SIG-M5 treated with dmso at 0.1 percent for 504 hours (cell line): ENCODE results near the gene POU1F1.
"Not testable (repeated sequence)": the region's sequence is repeated elsewhere in the genome, so short reads cannot be mapped to it uniquely, and the experiment has no call there.

Source experiments
- DNase-seq: peaks from one replicate; lab custom pipeline; 2025; ENCODE audit not compliant: unreplicated experiment; lab: John Stamatoyannopoulos, UW

POU1F1 gene, protein sequence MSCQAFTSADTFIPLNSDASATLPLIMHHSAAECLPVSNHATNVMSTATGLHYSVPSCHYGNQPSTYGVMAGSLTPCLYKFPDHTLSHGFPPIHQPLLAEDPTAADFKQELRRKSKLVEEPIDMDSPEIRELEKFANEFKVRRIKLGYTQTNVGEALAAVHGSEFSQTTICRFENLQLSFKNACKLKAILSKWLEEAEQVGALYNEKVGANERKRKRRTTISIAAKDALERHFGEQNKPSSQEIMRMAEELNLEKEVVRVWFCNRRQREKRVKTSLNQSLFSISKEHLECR

DNA sequence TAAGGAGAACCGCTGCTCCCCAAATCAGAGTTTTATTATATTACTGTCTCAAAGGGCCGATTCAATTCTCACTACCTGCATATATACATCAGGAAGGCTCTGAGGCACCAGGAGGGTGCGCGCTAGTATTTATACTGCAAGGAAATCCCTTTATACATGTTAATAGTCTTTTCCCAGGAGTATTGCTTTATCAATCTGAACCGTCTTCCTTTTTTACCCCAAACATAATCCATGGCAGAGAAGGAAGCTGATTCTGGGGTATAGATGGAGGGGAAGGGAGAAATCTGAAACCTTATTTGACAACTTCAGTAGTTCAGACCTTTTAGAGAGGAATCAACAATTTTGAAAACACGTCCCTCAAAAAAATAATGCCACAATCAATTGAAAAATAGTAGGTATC lies at the start of gene POU1F1:
Gene POU1F1, minus strand, starts transcription at position 101 of the 400 bp plus-strand sequence. CDS start 122 bp downstream, outside the sequence.
- no peak for DNase-seq

- no peak for DNase-seq
Measured at GRCh38 chr3:87324609-87325008, 48.2 kb upstream of the POU1F1 start.

DNA sequence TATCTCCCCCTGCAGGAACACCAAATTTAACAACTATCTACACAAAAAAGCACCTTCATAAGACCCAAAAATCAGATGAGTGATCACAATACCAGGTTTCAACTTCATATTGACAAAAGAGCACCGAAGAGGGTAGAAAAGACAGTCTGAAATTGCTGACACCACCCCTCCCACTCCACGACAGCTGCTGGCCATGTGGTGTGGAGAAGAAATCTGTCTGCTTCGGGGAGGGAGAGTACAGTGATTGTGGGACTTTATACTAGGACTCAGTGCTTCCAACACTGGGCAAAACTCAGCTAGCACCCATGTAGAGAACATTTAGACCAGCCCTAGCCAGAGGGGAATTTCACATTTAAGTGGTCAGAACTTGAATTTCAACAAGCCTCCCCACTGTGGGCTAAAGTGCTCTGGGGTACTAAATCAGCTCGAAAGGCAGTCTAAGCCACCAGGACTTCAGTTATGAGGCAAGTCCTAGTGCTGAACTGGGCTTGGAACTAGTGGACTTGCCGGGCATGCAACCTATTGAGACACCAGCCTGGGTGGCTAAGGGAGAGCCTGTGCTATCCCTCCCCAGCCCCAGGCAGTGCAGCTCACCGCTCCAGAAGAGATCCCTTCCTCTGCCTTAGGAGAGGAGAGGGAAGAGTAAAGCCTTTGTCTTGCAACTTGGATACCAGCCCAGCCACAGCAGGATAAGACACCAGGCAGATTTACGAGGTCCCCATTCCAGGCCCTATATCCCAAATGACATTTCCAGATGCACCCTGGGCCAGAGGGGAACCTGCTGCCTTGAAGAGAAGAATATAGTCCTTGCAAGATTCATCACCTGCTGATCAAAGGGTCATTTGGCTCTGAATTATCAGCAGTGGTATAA lies 44.6 kb upstream of the POU1F1 start:
- no peak for DNase-seq

GRCh38 chr3:87318617-87319021 lies 42.2 kb upstream of the POU1F1 start:
- DNase-seq, result no peak

DNA sequence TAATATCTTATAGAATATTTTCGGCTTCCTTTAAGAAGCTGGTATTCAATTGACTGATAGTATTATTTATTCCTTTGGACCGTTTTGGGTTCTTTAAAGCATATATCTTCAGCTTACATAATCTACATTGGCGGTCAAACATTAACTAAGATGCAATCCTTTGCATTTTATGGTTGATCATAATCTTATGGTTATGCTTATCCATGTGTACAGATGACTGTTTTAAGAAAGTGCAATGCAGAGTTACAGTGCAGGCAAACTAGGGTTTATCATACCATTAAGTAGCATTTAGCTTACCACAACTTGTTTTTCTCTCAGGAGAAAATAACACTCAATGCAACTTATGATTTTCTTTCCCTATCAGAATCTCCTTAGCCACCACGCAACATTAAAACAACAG lies 41.4 kb upstream of the POU1F1 start:
- no peak for DNase-seq

GRCh38 chr3:87313641-87314040 lies 37.3 kb upstream of the POU1F1 start:
- no peak for DNase-seq

DNA sequence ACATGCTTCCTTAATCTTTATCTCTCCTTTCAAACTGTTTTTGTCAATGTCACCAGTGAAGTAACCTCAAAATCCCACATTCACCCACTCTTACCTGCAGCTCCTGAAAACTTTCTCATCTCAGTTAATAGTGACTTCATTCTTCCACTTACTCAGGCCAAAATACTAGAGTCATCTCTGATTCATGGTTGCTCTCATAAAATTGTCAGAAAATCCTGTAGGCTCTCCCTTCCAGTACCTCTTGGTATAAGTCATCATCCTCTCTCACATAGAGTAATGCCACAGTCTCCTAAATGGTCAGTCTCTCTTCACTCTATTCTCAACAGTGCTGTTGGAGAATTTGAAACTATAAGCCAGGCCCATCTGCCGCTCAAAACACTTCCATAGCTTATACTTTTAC lies 34.9 kb upstream of the POU1F1 start:
- no peak for DNase-seq

DNA sequence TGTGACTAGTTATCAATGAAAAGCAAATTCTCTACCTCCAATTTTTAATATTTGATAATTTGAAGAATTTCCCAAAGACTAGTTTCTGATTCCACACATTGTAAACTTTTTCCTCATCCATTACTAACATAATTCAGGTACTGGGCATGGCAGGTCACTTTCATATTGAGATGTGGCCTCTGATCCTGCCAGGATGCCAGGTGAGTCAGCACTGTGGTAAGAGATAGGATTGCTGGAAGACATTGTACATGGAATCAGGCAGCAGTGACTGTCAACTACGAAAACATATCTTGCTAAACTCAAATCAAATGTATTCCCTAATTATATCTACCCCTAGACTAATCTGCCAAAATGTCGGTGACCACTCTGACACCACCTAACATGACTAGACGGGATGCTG lies 33.2 kb upstream of the POU1F1 start:
- DNase-seq, result no peak

- DNase-seq, result no peak
Measured at GRCh38 chr3:87307805-87308204, 31.4 kb upstream of the POU1F1 start.

DNA sequence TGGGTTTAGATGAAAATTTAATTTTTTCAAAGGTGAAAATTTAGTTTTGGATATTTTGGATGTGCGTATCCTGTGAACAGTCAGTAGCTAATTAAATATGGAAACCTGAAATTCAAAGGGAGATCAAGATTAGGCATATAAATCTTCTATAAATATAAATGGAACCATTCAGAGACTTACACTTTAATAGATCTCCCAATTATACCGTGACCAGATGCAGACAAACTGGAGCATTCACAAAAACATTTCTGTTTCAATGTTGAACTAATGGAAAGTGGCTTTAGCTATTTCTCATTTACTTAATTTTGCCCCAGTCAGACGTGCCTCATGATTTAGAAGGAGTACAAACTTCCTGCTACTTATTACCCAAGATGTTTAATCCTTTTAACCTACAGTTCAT lies 29.1 kb upstream of the POU1F1 start:
- DNase-seq, result no peak

DNA sequence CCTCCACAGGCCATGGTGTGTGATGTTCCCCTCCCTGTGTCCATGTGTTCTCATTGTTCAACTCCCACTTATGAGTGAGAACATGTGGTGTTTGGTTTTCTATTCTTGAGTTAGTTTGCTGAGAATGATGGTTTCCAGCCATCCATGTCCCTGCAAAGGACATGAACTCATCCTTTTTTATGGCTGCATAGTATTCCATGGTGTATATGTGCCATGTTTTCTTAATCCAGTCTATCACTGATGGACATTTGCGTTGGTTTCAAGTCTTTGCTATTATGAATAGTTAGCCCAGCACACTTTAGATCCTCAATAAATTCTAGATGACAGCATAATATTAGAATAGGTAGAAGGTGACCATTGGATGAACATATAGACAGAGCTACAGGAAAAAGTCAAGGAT lies 28.6 kb upstream of the POU1F1 start:
- DNase-seq, result not testable (repeated sequence)

DNA sequence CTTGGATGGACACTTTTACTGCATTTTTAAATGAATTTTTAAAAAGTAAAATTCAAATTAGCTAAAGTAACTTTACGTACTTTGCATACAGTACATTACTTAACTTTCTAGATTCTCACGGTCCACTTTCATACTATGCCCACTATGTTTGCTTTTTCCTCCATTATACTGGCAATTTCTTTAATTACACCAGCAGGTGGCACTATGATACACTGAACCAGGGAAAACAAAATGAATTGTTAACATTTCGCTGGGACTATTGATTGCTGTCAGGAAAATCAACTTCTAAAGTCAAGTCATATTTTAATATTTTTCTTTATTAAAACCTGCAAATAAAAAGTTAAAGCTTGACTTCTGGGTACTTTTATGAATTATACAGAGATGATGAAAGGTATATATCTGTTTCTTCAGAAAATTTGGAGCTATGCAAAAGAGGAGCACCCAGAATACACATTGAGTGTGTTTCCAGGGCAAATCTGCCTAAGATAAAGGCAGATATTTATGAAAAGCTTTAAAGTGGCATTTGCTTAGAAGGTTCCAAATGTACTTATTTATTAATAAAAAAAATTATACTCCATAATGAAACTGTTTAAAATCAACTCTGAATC lies 21.8 kb upstream of the POU1F1 start:
- peak; percentile 68 for DNase-seq

DNA sequence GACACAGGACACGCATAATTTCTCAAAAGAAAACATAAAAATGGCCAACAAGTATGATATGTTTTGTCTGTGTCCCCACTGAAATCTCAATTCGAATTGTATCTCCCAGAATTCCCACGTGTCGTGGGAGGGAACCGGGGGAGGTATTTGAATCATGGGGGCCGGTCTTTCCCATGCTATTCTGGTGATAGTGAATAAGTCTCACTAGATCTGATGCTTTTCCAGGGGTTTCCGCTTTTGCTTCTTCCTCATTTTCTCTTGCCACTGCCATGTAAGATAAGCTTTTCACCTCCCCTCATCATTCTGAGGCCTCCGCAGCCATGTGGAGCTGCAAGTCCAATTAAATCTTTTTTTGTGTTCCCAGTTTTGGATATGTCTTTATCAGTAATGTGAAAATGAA lies 12.1 kb upstream of the POU1F1 start:
- DNase-seq, result no peak

DNA sequence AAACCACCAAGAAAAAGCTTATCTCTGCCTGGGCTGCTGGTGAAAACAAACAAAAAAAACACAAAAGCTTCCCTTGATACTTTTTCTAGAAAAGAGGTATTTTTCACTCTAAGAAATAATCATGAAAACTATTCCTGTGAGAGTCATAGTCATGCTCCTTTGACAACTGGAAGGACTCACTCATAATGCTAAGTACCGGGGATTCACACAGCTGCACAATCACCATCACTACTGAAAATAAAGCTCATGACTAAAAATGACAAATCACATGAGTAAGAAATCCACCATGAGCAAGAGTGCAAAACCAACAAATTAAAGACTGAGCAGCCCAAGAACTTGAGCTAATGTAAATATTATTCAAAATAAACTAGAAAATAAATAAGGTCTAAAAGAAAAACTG lies 10.6 kb upstream of the POU1F1 start:
- DNase-seq, result no peak

- DNase-seq, result no peak
Measured at GRCh38 chr3:87272718-87273341, 3.6 kb downstream of the POU1F1 start.

DNA sequence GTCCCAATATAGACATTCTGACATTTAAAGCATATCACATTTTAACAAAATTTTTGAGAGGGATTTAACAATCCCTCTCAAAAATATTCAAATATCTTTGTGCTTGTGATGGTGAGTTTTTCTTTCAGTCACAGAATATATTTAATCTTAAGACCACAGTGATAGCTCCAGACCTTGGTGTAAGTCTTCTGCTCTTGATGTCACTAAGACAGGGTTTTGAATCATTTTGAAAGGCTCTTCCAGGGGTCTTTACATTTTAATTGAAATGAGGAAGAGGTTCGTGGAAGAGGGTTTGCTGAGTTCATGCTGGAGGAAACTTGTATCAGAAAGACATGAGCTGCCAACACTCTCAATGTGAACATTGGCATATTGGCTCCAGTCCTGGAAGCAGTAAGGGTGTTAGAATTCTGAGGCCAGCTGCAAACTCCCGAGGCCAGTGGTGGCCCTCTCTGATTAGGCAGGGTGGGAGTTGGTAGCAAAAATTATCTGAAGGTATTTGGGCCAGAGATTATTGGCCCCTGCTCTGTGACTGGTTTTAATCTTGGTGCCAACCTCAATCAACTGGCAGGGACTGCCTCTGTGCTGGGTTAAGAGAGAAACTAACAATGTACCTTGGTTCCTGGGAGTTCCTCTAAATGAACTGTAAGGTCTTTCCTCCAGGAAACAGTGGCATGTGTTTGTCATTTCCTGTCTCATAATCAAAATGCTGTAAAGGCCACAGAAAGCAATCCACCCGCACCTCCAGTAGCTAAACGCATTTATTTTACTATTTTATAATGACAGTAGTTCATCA lies 5.3 kb downstream of the POU1F1 start:
- DNase-seq, result no peak

- no peak for DNase-seq
Measured at GRCh38 chr3:87269723-87270122, 6.7 kb downstream of the POU1F1 start.

- DNase-seq, result no peak
Measured at GRCh38 chr3:87268646-87269211, 7.7 kb downstream of the POU1F1 start.

DNA sequence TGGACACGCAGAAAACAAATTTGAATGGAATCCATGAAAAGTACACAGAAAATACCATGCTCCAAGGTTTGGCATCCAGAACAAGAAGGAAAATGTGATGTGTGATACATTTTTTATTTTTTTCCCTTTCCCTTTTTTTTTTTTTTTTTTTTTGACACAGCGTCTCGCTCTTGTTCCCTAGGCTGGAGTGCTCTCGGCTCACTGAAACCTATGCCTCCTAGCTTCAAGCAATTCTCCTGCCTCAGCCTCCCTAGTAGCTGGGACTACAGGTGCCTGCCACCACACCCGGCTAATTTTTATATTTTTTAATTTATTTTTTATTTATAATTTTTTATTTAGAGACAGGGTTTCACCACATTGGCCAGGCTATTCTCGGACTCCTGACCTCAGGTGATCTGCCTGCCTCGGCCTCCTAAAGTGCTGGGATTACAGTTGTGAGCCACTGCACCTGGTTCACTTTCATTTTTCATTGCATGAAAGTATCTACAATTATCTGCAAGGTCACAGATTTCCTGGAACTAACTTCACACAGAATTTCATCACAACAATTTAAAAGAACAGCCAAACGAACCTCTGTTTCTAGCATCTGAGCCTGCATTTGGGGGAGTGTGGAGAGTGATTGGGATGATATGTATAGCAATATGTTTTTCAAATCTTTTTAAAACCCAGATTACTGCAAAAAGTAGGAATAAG lies 8.3 kb downstream of the POU1F1 start:
- no peak for DNase-seq

- no peak for DNase-seq
Measured at GRCh38 chr3:87261925-87262324, 14.5 kb downstream of the POU1F1 start.
